WTC11 (cell line): ENCODE measurements around the gene CTXN1. TPM values are rescaled to one million over a fixed set of nuclear protein-coding genes. Genes with fewer than 3 reads are reported as not detected.

Source experiments
- ATAC-seq: fragments of 200-7000 bp; cut with Tn5 transposase; 2 replicates; pipeline ENCODE4 v1.10.0; 2021; ENCODE audit warnings: mild to moderate bottlenecking, moderate library complexity
- CTCF ChIA-PET: fragments of 300-600 bp; sonication (Branson Sonifier 250); formaldehyde crosslinking; loops from one replicate; lab custom pipeline; 2021; ENCODE audit warnings: antibody characterized with exemption; lab: Charles Lee
- POLR2A ChIA-PET: fragments of 350-600 bp; sonication (Branson Sonifier 250); formaldehyde crosslinking; loops from one replicate; lab custom pipeline; 2021; ENCODE audit warnings: antibody characterized with exemption; lab: Charles Lee
- DNase-seq: peaks from one replicate; pipeline ENCODE4 v3.0.0; 2021; ENCODE audit warnings: low spot score
- H3K27ac Mint-ChIP-seq: 2 replicates; pipeline ENCODE4 v1.8.0; 2021; ENCODE audit warnings: mixed read lengths
- H3K27me3 Mint-ChIP-seq: 2 replicates; pipeline ENCODE4 v1.8.0; 2021; ENCODE audit warnings: low read depth, mild to moderate bottlenecking, moderate library complexity, mixed read lengths
- H3K36me3 Mint-ChIP-seq: 2 replicates; pipeline ENCODE4 v1.8.0; 2021; ENCODE audit warnings: mixed read lengths
- H3K4me1 Mint-ChIP-seq: 2 replicates; pipeline ENCODE4 v1.8.0; 2022; ENCODE audit warnings: mixed read lengths
- H3K4me3 Mint-ChIP-seq: 2 replicates; pipeline ENCODE4 v1.8.0; 2021; ENCODE audit warnings: mild to moderate bottlenecking, moderate library complexity, mixed read lengths
- H3K9me3 Mint-ChIP-seq: 2 replicates; pipeline ENCODE4 v1.8.0; 2021; ENCODE audit warnings: mixed read lengths
- ATF3 ChIP-seq: sonication (generic); formaldehyde crosslinking; conservative IDR thresholded peaks from 2 replicates; pipeline ENCODE4 v1.8.1; 2022; ENCODE audit warnings: mild to moderate bottlenecking, missing genetic modification reagents
- CBFB ChIP-seq: sonication (generic); formaldehyde crosslinking; IDR thresholded peaks from 2 replicates; pipeline ENCODE4 v1.8.1; 2022; ENCODE audit warnings: mild to moderate bottlenecking, low read depth, missing genetic modification reagents
- EMX1 ChIP-seq: fragments of 250-450 bp; sonication (Bioruptor Pico); IDR thresholded peaks from 2 replicates; pipeline ENCODE4 v1.8.0; 2021; ENCODE audit warnings: mild to moderate bottlenecking
- ETV6 ChIP-seq: sonication (generic); formaldehyde crosslinking; IDR thresholded peaks from 2 replicates; pipeline ENCODE4 v1.8.1; 2022; ENCODE audit warnings: mild to moderate bottlenecking, missing genetic modification reagents
- FOXJ3 ChIP-seq: sonication (generic); formaldehyde crosslinking; IDR thresholded peaks from 2 replicates; pipeline ENCODE4 v1.9.0; 2021; ENCODE audit warnings: missing genetic modification reagents, mild to moderate bottlenecking, borderline replicate concordance
- KAT7 ChIP-seq: sonication (generic); formaldehyde crosslinking; IDR thresholded peaks from 2 replicates; pipeline ENCODE4 v1.8.1; 2023; ENCODE audit warnings: missing genetic modification reagents, mild to moderate bottlenecking, borderline replicate concordance
- MXD4 ChIP-seq: fragments of 250-450 bp; sonication (Bioruptor Pico); IDR thresholded peaks from 2 replicates; pipeline ENCODE4 v1.8.0; 2021; ENCODE audit warnings: mild to moderate bottlenecking, moderate library complexity, borderline replicate concordance
- NR1H2 ChIP-seq: sonication (generic); formaldehyde crosslinking; IDR thresholded peaks from 2 replicates; pipeline ENCODE4 v1.9.0; 2021; ENCODE audit warnings: mild to moderate bottlenecking, moderate library complexity, missing genetic modification reagents
- OVOL2 ChIP-seq: fragments of 250-450 bp; sonication (Bioruptor Pico); IDR thresholded peaks from 2 replicates; pipeline ENCODE4 v1.9.0; 2021; ENCODE audit warnings: mild to moderate bottlenecking, borderline replicate concordance
- SMAD4 ChIP-seq: sonication (generic); formaldehyde crosslinking; IDR thresholded peaks from 2 replicates; pipeline ENCODE4 v1.8.0; 2022; ENCODE audit warnings: mild to moderate bottlenecking, missing genetic modification reagents
- ZBTB21 ChIP-seq: sonication (generic); formaldehyde crosslinking; IDR thresholded peaks from 2 replicates; pipeline ENCODE4 v1.8.1; 2023; ENCODE audit warnings: mild to moderate bottlenecking, missing genetic modification reagents, borderline replicate concordance
- ZNF317 ChIP-seq: sonication (generic); formaldehyde crosslinking; IDR thresholded peaks from 2 replicates; pipeline ENCODE4 v1.8.1; 2023; ENCODE audit warnings: low read depth, mild to moderate bottlenecking, moderate library complexity, missing genetic modification reagents, borderline replicate concordance
- total RNA-seq: library from RNA; stranded (reverse); gene quantifications from 3 replicates; pipeline ENCODE4 v1.2.3, GENCODE V29; 2021
- TF ChIP-seq, protein P1 (sequence below): fragments of 250-450 bp; sonication (Bioruptor Pico); IDR thresholded peaks from 2 replicates; pipeline ENCODE4 v2.1.2; 2022; ENCODE audit warnings: mild to moderate bottlenecking, moderate library complexity
- TF ChIP-seq, protein P2 (sequence below): sonication (generic); formaldehyde crosslinking; IDR thresholded peaks from 2 replicates; pipeline ENCODE4 v1.8.1; 2022; ENCODE audit warnings: mild to moderate bottlenecking, missing genetic modification reagents, moderate library complexity, borderline replicate concordance
- TF ChIP-seq, protein P3 (sequence below): sonication (generic); formaldehyde crosslinking; IDR thresholded peaks from 2 replicates; pipeline ENCODE4 v1.8.1; 2023; ENCODE audit warnings: mild to moderate bottlenecking, missing genetic modification reagents
- TF ChIP-seq, protein P4 (sequence below): fragments of 250-450 bp; sonication (Bioruptor Pico); IDR thresholded peaks from 2 replicates; pipeline ENCODE4 v1.9.0; 2021; ENCODE audit warnings: mild to moderate bottlenecking, borderline replicate concordance
- TF ChIP-seq, protein P5 (sequence below): fragments of 200-600 bp; IDR thresholded peaks from 2 replicates; pipeline ENCODE4 v1.8.0; 2022; ENCODE audit warnings: antibody characterized with exemption
- TF ChIP-seq, protein P6 (sequence below): sonication (generic); formaldehyde crosslinking; IDR thresholded peaks from 2 replicates; pipeline ENCODE4 v1.8.1; 2022; ENCODE audit warnings: low read depth, mild to moderate bottlenecking, moderate library complexity, missing genetic modification reagents, borderline replicate concordance
- TF ChIP-seq, protein P7 (sequence below): sonication (generic); formaldehyde crosslinking; IDR thresholded peaks from 2 replicates; pipeline ENCODE4 v1.8.0; 2022; ENCODE audit warnings: mild to moderate bottlenecking, missing genetic modification reagents

Gene CTXN1
- total RNA-seq, 1 experiment from 2014 or later: 48.2 TPM

- TF ChIP-seq, protein P1, sequence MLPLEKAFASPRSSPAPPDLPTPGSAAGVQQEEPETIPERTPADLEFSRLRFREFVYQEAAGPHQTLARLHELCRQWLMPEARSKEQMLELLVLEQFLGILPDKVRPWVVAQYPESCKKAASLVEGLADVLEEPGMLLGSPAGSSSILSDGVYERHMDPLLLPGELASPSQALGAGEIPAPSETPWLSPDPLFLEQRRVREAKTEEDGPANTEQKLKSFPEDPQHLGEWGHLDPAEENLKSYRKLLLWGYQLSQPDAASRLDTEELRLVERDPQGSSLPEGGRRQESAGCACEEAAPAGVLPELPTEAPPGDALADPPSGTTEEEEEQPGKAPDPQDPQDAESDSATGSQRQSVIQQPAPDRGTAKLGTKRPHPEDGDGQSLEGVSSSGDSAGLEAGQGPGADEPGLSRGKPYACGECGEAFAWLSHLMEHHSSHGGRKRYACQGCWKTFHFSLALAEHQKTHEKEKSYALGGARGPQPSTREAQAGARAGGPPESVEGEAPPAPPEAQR: no peak
- TF ChIP-seq NR1H2 (CRISPR knock-in tag): no peak
- TF ChIP-seq, all 79 proteins: peak for 0
Observed at GRCh38 chr19:7912144-7912696, 13.7 kb downstream of the CTXN1 start (continued).

DNA sequence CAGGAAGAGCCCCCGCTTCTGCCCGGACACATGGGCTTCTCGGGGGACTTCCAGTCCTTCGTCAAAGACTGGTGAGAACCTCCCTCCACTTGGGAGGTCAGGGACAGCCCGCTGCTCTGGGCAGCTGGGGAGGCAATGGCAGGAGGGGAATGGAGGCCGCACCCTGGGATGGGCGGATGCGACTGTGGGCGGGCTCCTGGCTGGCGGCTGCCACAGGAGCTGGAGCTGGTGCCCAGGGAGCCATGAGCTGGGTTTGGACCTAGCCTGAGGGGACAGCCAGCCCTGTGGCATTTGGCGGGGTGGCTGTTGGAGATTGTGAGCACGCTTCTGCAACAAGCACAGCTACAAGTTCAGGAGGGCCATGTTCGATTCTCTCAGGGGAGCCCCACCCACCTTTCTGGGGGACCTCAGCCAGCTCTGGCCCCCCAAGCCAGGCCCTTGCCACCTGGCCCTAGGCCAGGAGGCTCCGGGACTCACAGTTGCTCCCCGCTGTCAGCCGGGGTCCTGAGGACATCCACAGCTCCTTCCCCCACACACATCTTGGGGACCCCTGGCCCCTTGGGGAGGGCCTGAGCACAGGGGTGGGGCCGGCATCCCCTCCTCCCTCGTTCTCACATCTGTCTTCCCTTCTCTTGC, 14.3 kb downstream of the CTXN1 start:
- no peak overlapping the region for H3K27ac Mint-ChIP-seq
- no peak for ATAC-seq
- TF ChIP-seq ZBTB21 (CRISPR knock-in tag) (no peak), MXD4 (no peak), EMX1 (CRISPR knock-in tag) (no peak), ZNF317 (CRISPR knock-in tag) (no peak), SMAD4 (CRISPR knock-in tag) (no peak), FOXJ3 (CRISPR knock-in tag) (no peak), KAT7 (no peak), CBFB (CRISPR knock-in tag) (no peak), OVOL2 (CRISPR knock-in tag) (no peak), ATF3 (CRISPR knock-in tag) (no peak), ETV6 (CRISPR knock-in tag) (no peak)
- TF ChIP-seq, protein P2, sequence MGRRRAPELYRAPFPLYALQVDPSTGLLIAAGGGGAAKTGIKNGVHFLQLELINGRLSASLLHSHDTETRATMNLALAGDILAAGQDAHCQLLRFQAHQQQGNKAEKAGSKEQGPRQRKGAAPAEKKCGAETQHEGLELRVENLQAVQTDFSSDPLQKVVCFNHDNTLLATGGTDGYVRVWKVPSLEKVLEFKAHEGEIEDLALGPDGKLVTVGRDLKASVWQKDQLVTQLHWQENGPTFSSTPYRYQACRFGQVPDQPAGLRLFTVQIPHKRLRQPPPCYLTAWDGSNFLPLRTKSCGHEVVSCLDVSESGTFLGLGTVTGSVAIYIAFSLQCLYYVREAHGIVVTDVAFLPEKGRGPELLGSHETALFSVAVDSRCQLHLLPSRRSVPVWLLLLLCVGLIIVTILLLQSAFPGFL (CRISPR knock-in tag): no peak
- TF ChIP-seq, protein P3, sequence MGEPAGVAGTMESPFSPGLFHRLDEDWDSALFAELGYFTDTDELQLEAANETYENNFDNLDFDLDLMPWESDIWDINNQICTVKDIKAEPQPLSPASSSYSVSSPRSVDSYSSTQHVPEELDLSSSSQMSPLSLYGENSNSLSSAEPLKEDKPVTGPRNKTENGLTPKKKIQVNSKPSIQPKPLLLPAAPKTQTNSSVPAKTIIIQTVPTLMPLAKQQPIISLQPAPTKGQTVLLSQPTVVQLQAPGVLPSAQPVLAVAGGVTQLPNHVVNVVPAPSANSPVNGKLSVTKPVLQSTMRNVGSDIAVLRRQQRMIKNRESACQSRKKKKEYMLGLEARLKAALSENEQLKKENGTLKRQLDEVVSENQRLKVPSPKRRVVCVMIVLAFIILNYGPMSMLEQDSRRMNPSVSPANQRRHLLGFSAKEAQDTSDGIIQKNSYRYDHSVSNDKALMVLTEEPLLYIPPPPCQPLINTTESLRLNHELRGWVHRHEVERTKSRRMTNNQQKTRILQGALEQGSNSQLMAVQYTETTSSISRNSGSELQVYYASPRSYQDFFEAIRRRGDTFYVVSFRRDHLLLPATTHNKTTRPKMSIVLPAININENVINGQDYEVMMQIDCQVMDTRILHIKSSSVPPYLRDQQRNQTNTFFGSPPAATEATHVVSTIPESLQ (CRISPR knock-in tag): no peak
- TF ChIP-seq, protein P4, sequence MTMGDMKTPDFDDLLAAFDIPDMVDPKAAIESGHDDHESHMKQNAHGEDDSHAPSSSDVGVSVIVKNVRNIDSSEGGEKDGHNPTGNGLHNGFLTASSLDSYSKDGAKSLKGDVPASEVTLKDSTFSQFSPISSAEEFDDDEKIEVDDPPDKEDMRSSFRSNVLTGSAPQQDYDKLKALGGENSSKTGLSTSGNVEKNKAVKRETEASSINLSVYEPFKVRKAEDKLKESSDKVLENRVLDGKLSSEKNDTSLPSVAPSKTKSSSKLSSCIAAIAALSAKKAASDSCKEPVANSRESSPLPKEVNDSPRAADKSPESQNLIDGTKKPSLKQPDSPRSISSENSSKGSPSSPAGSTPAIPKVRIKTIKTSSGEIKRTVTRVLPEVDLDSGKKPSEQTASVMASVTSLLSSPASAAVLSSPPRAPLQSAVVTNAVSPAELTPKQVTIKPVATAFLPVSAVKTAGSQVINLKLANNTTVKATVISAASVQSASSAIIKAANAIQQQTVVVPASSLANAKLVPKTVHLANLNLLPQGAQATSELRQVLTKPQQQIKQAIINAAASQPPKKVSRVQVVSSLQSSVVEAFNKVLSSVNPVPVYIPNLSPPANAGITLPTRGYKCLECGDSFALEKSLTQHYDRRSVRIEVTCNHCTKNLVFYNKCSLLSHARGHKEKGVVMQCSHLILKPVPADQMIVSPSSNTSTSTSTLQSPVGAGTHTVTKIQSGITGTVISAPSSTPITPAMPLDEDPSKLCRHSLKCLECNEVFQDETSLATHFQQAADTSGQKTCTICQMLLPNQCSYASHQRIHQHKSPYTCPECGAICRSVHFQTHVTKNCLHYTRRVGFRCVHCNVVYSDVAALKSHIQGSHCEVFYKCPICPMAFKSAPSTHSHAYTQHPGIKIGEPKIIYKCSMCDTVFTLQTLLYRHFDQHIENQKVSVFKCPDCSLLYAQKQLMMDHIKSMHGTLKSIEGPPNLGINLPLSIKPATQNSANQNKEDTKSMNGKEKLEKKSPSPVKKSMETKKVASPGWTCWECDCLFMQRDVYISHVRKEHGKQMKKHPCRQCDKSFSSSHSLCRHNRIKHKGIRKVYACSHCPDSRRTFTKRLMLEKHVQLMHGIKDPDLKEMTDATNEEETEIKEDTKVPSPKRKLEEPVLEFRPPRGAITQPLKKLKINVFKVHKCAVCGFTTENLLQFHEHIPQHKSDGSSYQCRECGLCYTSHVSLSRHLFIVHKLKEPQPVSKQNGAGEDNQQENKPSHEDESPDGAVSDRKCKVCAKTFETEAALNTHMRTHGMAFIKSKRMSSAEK: no peak
- TF ChIP-seq, protein P5, sequence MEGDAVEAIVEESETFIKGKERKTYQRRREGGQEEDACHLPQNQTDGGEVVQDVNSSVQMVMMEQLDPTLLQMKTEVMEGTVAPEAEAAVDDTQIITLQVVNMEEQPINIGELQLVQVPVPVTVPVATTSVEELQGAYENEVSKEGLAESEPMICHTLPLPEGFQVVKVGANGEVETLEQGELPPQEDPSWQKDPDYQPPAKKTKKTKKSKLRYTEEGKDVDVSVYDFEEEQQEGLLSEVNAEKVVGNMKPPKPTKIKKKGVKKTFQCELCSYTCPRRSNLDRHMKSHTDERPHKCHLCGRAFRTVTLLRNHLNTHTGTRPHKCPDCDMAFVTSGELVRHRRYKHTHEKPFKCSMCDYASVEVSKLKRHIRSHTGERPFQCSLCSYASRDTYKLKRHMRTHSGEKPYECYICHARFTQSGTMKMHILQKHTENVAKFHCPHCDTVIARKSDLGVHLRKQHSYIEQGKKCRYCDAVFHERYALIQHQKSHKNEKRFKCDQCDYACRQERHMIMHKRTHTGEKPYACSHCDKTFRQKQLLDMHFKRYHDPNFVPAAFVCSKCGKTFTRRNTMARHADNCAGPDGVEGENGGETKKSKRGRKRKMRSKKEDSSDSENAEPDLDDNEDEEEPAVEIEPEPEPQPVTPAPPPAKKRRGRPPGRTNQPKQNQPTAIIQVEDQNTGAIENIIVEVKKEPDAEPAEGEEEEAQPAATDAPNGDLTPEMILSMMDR: no peak
- TF ChIP-seq, protein P6, sequence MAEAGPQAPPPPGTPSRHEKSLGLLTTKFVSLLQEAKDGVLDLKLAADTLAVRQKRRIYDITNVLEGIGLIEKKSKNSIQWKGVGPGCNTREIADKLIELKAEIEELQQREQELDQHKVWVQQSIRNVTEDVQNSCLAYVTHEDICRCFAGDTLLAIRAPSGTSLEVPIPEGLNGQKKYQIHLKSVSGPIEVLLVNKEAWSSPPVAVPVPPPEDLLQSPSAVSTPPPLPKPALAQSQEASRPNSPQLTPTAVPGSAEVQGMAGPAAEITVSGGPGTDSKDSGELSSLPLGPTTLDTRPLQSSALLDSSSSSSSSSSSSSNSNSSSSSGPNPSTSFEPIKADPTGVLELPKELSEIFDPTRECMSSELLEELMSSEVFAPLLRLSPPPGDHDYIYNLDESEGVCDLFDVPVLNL (CRISPR knock-in tag): no peak
- TF ChIP-seq, protein P7, sequence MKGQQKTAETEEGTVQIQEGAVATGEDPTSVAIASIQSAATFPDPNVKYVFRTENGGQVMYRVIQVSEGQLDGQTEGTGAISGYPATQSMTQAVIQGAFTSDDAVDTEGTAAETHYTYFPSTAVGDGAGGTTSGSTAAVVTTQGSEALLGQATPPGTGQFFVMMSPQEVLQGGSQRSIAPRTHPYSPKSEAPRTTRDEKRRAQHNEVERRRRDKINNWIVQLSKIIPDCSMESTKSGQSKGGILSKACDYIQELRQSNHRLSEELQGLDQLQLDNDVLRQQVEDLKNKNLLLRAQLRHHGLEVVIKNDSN (CRISPR knock-in tag): no peak
- no peaks in the 10 kb centered on the region for H3K9me3 Mint-ChIP-seq
- H3K36me3 Mint-ChIP-seq: peaks cover 11% of the 10 kb centered on the region
- ChIA-PET CTCF (interaction anchor here (1.1 to 2.1 kb wide), 5 partner anchors 8 to 58 kb away, joined by 3 to 10 read pairs (median 4); partner anchors contain the start of gene MAP2K7), POLR2A (no interaction called here)
- peaks cover 23% of the 10 kb centered on the region for H3K27me3 Mint-ChIP-seq
- H3K4me1 Mint-ChIP-seq: peaks cover 3% of the 10 kb centered on the region
- no peak for DNase-seq
- H3K4me3 Mint-ChIP-seq: no peak overlapping the region
